OCI-M2 (cell line): ENCODE data around the gene MYOF.
"Not testable (repeated sequence)": the region's sequence is repeated elsewhere in the genome, so short reads cannot be mapped to it uniquely, and the experiment has no call there.

ENCODE experiments used
- DNase-seq: peaks from one replicate; lab custom pipeline; 2025; ENCODE audit not compliant: unreplicated experiment; lab: John Stamatoyannopoulos, UW

Gene MYOF

DNA sequence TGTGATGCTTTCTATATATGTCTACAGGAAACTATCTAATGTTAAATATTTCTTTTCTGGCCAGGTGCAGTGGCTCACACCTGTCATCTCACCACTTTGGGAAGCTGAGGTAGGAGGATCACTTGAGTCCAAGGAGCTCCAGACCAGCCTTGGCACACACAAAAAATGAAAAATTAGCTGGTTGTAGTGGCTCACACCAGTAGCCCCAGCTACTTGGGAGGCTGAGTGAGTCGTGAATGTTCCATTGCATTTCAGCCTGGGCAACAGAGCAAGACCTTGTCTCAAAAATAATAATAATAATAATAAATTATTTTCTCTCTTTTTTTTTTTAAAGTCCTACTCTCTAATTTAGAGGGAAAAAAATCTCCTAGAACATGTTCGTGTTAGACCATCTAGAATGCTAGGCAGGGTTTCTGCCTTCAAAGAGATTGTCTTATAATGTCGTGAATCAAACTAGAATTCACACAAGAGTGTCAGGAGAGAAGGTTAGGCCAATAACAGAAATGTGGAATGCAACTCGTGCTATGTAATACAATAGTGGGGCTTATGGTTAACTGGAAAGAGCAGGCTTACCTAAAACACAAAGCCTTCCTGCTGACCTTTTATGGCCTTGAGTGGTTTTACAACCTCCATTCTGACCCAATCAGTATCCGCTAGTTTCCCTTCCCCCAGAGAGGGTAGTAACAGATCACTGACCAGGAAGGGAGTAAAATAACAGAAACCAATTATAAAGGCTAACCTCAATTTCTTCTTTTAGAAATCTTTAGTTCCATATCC is 46.3 kb downstream of the MYOF start:
- no peak for DNase-seq

DNA sequence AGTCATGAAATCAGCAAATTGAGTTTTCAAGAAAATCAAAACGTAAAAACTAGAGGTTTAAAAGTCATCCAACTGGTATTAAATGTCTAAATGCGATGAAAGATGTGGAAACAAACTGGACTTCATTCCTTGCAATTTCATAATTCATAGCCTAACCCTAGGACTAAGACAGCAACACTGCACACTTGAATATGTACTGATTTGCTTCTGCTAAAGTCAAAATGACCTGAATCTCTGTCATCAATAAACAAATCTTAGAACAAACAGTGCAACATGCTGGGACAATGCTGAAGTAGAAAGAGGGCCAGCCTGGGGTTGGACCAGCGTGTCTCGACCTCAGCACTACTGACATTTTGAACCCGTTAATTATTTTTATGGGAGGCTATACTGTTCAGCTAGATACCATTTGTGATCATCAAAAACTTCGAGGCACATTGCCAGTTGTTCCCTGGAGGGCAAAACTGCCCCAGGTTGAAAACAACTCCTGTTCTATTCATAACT is 47.1 kb downstream of the MYOF start:
- no peak for DNase-seq

DNA sequence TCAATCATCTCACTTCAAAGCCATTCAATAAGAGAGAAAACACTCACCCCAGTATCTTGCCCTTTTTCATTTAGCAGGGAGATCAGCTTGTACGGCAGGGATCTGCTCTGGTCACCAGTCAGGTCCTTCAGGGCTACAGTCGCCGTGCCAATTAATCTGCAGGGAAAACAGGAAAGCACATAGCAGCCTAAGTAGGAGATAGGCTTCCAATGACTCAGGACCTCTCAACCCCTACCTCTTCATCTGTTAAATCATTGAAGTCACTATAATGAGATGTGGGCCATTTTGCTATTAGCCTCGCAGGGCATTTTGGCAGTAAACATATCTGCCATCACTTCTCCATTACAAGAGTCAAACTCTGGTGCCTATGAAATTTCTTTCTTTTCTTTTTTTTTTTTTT is 50.8 kb downstream of the MYOF start:
- no peak for DNase-seq

DNA sequence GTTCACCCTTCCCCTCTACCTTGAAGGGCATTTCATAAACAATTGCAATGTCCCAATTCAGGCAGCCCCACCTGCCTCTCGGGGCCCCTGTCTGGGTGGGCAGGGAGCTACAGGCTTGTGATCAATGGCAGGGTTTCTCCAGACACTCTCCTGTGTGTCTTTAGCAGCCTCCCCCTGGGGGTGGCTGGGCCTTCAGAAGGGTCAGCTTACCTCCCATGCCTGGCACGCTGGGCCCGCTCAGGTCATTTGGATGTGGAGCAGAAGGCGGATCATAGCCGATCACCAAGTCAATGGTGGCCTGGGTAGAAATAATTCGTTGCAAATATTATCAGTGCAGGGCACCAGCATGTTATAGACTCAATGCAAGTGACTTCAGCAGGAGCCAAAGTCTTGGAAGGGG is 56.3 kb downstream of the MYOF start:
- DNase-seq: no peak

DNA sequence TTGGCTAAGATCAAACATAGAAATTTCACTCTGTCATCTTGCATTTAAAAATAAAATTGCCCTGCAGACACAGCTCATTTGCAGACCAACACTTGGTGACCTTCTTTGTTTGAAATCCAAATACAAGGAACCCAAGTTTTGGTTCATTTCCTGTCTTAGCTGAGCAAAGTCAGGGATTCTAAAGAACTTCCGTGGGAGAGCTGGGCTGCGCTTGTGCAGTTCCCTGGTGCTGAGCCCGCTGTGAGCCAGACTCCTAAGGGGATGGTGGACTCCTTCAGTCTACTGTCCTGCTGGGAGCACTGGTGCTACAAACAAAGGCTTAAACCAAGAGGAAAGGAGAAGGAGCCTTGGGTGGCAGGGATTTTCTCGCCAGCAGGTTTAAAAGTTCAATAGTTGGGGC is 60.0 kb downstream of the MYOF start:
- DNase-seq: no peak

DNA sequence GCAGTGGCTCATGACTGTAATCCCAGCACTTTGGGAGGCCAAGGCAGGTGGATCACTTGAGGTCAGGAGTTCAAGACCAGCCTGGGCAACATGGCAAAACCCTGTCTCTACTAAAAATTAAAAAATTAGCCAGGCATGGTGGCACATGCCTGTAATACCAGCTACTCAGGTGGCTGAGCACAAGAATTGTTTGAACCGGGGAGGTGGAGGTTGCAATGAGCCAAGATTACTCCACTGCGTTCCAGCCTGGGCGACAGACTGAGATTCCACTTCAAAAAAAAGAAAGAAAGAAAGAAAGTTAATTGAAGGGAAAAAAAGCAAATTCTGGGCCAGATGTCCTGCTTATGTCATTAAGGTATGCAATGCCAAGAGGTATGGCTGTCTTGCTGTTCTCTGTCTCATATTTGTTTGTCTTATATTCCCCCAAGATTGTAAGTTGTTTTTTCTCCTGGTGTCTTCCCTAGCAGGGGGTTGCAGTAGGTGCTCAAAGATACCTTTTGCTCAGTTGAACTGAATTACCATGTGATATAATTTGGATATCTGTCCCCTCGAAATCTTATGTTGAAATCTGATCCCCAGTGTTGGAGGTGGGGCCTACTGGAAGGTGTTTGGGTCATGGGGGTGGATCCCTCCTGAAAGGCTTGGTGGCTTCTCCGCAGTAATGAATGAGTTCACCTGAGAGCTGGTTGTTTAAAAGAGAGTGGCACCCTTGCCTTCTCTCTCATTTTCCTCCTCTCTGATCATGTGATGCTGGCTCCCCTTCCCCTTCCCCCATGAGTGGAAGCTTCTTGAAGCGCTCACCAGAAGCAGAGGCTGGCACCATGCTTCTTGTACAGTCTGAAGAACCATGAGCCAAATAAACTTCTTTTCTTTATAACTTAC is 60.9 kb downstream of the MYOF start:
- DNase-seq: no peak

DNA sequence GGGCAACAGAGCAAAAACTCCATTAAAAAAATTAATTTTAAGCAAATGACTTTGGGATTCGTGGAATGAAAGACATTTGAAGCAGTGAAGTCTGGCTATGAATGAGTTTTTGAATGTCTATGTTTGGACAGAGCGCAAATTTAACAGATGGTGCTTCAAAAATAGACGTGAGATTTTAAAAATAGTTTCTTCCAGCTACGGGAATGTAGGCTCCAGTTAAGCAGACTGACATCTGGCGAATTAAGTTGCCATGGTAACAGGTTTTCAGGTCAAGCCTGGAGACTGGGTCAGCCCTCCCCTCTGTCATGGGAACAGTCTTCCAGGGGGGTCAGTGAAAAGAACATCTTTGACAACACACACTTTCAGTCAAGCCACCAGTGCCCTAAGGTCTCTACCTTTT is 62.0 kb downstream of the MYOF start:
- no peak for DNase-seq

DNA sequence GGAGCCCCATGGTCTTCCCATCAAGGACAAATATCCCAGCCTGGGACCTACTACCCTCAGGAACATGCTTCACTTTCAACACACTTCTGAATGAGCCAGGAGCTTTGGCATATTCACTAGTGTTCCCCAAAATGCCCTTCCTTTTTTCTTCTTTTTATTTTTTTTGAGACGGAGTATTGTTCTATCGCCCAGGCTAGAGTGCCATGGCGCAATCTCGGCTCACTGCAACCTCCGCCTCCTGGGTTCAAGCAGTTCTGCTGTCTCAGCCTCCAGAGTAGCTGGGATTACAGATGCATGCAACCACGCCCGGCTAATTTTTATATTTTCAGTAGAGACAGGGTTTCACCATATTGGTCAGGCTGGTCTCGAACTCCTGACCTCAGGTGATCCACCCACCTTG is 63.1 kb downstream of the MYOF start:
- not testable (repeated sequence) for DNase-seq

DNA sequence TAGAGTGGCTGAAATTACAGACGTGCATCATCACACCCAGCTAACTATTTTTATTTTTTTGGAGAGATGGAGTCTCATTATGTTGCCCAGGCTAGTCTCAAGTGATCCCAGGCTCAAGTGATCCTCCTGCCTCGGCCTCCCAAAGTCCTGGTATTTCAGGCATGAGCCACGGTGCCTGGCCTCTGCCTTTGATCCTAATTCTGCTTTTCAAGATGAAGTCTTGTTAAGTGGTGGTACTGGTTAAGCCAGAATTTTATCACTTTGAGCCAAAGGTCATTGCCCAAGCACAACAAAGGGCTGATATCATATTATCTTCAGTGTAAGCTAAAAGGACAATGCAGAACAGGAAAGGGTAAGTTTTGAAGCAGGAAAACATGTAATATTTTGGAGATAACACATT is 64.2 kb downstream of the MYOF start:
- DNase-seq: no peak

DNA sequence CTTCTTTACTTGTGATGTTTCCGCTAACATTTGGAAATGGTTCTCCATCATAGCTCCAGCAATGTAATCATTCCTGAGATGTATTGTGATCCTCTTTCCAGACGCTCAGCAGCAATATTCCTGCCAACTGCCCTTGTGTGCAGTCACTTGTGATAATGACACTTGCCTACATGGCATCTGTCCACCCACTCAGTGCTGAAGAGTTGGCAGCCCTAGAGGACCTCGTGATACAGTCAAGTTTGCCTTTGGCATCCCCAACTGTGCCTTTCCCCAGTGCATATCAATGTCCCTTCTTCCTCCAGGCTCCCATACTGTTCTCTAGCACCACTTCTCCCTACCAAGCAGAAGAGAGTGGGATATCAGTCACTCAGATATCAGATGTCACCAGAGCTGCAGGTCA is 64.9 kb downstream of the MYOF start:
- DNase-seq: no peak

DNA sequence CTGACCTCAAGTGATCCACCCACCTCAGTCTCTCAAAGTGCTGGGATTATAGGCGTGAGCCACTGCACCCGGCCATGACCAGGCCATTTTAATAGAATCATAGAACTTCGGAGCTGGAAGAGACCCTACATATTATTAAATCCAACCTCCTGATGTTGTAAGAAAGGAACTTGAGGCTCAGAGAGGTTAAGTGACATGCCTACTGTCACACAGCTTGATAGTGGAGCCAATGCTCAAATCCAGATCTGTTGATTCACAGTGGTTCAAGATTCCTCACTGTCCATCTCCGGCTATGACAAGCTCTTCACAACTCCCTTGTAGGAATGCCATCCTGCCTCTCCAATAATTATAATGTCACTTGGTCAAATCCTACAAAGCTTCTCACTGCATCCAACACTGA is 65.3 kb downstream of the MYOF start:
- no peak for DNase-seq

DNA sequence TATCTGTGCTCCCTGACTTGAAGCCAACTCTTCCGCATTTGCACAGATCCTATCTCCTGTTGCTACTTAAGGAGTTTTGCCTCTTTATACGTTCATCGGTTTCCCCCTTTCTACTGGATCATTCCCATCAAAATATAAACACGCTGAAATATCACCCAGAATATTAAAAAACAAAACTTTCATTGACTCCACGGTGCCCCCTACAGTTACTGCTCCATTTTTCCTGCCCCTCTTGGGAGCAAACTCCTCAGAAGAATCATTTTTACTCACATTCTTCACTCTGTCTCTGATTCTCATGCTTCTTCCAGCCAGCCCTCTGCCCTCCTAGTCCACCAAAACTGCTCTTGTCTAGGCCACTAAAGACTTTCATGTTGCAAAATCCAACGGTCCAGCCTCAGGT is 66.4 kb downstream of the MYOF start:
- no peak for DNase-seq

DNA sequence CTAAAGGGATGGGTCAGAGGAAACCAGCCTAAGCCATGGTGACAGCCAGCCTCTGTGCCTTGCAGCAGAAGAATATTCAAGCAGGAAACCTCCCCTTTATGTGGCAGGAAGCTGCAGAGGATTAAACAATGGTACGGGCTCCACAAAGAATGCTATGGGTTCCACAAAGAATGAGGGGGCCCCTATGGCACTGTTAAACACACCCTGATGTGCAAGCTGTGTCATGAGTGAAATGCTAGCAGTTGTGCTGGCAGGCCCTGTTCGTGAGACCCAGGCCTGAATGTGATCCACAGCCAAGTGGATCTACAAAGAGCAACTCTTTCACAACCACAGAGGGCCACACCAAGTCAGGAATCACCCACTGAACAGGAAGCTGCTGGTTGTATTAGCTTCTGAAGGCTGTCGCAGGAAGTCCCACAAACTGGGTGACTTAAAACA is 68.9 kb downstream of the MYOF start:
- no peak for DNase-seq

DNA sequence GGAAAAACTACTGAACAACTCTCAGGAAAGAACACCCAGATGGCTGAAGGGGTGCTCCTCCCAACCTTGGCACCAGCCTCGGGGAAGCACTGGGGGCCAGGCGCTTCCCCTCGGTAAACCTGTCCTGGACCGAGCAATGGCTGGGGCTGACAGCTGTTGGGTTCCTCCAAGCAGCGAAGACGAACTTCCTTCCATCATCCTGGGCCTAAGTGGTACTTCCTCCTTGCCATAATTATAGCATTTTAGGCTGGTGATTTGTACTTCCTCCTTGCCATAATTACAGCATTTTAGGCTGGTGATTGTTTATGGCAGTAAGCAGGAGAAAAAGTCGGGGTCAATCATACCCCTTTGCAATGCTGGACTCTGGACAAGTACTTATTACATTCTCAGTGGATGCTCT is 69.3 kb downstream of the MYOF start:
- DNase-seq: no peak

DNA sequence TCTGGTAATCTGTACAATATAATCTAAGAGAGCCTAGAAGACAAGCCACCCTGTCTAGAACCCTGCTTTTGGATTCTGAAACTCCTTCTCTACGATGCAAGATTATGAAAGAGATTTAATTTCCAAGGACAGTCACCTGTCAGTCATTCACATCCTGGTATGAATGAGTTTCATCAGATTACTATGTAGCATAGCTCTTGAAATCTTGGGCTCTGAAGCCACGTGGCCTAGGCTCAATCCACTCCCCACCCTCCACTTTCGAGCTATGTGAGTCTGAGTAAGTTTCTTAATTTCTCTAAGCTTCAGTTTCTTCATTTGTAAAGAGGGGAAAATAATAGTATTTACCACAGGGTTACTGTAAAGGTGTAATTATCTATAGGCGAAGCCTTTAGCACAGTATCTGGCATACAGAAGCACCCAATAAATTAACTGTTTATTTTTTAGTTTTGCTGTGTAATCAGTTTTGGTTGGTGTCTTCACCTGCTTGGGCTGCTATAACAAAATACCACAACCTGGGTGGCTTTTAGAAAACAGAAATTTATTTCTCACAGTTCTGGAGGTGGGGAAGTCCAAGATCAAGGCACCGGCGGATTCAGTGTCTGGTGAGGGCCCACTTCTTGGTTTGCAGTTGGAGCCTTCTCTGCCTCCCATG is 71.3 kb downstream of the MYOF start:
- DNase-seq: no peak

DNA sequence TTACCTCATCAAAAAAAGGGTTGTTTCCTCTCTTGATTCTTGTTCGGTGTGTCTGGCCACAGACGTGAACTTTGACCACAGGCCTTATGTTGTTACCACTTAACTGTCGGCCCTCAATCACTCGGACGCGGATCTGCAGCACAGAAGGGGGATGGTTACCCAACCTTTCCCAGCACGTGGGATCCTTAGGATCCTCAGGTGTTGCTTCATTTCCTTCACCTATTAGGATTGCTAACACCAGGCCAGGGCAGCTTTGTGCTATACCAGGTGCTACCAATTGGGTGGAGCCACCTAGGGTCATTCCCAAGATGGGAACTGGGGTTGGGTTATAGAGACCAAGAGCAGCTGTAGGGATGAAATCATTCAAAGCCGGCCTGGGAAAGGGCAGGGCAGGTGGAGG is 73.4 kb downstream of the MYOF start:
- DNase-seq: no peak

DNA sequence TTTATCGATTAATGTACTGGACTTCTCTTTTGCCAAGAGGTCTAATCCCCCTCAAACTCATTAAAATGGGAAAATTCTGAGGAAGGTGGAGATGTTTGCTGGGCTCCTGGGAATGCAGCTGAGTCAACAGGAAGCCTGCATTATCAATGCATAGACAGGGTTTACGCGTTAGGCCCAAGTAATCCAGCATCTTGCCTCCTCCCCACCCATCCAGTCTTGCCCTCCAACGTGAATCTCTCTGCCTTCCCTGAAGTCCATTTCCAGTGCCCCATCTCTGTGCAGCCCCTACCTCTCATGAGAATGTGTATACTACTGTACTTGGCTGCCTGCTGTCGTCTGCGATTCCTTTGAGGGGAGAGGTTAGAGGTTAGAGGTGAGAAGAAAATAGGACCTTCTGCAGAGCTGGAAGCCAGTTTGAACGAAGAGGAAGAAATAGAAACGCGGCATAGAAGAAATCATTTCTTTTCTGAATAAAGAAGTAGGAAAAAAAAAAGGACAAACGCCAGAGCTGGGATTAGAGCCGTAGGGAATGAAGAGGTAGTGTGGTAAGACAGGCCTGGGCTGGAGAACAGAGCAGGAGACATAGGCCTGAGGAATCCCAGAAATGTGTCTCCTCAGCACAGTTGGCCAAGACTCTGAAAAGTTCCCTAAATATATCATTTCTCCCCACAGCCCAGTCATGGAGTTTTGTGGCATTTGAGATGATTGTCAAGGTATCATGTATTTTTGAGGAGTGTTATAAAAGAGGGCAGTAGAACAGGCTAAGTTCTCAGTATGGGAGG is 75.6 kb downstream of the MYOF start:
- no peak for DNase-seq

DNA sequence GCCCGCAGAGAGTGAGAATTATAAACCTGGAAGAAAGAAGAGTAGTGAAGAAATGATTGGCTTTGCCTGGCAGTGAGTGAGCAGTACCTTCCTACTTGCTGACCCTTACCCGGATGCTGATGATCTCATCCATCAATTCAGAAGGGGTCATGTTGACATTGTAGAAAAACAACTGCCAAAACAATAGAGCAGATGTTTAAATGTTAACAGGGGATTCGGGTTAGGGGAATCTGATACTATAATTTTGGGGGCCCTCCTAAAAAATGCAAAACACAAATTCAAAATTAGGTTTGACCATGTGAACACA is 78.1 kb downstream of the MYOF start:
- DNase-seq: no peak

DNA sequence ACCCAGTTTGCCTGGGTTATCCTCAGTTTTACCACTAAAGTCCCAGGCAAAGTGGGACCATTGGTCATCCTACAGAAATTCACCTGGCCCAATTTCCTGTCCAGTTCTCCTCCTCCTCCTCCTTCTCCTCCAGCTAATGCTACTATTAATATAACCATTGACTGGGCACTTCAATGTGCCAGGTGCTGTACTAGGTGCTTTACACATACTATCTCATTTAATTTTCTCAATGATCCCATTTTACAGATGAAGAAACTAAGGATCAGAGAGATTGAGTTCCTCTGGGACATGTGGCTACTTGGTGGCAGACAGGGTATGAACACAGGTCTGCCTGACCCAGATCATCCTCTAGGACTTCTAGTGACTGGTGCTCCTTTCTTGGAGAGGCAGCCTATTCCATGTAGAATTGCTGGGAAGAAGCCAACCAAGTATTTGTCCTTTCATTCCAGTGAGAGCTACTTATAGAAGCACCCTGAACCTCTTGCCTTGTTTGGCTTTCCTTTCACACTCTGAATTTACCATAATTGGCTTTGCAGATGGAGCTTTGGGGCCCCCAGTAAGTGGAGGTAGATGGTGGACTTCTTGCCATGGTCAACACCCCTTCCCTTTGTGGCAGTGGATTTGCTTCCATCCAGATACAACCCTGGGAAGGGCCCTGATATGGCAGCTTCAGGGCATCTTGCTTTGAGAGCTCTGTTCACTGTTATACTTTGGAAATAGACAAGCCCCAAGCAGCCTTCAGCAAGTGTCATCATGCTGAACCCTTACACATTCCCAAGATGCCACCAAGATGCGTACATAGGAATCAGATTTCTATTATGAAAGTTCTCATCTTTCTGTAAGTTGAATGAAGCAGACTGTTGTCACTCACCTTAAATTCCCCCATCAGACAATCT is 78.7 kb downstream of the MYOF start:
- DNase-seq: no peak

DNA sequence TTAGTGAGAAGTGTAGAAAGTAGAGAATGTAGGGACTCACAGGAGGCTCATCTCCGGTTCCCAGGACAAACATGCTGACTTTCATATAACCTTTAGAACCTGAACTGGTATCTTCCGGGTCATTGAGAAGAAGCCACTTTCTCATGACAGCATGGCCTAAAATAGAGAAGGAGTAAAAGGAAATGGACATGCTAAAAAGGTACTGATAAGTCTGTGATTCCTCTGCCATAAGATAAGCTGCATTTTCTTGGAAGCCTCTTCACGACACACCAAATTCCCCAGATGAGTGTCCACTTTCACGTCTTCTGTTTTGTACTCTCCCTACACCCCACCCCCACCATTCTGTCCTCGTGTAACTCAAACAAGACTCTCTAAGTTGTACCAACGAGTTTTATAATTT is 79.9 kb downstream of the MYOF start:
- DNase-seq: no peak
